ENCODE data around the gene ARHGAP15.

ARHGAP15 gene

GRCh38 chr2:143802871-143803650 lies 673.8 kb downstream of the ARHGAP15 start:
- DNase-seq, result no peak

GRCh38 chr2:143803936-143804335 lies 674.7 kb downstream of the ARHGAP15 start:
- DNase-seq, result no peak

- no peak for DNase-seq
Observed at GRCh38 chr2:143805666-143806065, 676.4 kb downstream of the ARHGAP15 start.

GRCh38 chr2:143807192-143807591 lies 678.0 kb downstream of the ARHGAP15 start:
- DNase-seq, result no peak

- DNase-seq, result no peak
Observed at GRCh38 chr2:143807671-143808070, 678.5 kb downstream of the ARHGAP15 start.

- no peak for DNase-seq
Observed at GRCh38 chr2:143808166-143808565, 678.9 kb downstream of the ARHGAP15 start.

- no peak for DNase-seq
Observed at GRCh38 chr2:143815082-143815481, 685.9 kb downstream of the ARHGAP15 start.

GRCh38 chr2:143816916-143817315 lies 687.7 kb downstream of the ARHGAP15 start:
- no peak for DNase-seq

All from DMS153 (cell line).